Hepatocyte (in vitro differentiated cells): ENCODE results near the gene CYP4F11.

Source experiments
- EZH2 ChIP-seq: fragments of 200-600 bp; sonication (generic); IDR thresholded peaks from 2 replicates; pipeline ENCODE4 v1.6.1; 2016; ENCODE audit warnings: antibody characterized with exemption, mild to moderate bottlenecking, borderline replicate concordance
- TF ChIP-seq, protein P1 (sequence below): fragments of 200-600 bp; sonication (generic); IDR thresholded peaks from 2 replicates; pipeline ENCODE4 v1.5.1; 2016; ENCODE audit warnings: antibody characterized with exemption, mild to moderate bottlenecking; ENCODE audit not compliant: poor library complexity

GRCh38 chr19:15863272-15863671, 71.1 kb downstream of the CYP4F11 start:
- TF ChIP-seq, protein P1, sequence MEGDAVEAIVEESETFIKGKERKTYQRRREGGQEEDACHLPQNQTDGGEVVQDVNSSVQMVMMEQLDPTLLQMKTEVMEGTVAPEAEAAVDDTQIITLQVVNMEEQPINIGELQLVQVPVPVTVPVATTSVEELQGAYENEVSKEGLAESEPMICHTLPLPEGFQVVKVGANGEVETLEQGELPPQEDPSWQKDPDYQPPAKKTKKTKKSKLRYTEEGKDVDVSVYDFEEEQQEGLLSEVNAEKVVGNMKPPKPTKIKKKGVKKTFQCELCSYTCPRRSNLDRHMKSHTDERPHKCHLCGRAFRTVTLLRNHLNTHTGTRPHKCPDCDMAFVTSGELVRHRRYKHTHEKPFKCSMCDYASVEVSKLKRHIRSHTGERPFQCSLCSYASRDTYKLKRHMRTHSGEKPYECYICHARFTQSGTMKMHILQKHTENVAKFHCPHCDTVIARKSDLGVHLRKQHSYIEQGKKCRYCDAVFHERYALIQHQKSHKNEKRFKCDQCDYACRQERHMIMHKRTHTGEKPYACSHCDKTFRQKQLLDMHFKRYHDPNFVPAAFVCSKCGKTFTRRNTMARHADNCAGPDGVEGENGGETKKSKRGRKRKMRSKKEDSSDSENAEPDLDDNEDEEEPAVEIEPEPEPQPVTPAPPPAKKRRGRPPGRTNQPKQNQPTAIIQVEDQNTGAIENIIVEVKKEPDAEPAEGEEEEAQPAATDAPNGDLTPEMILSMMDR: no peak
- no peak for TF ChIP-seq EZH2
